Activated CD4-positive, alpha-beta memory T cell treated with anti-CD3 and anti-CD28 coated beads, Interleukin-2, amount 10 ng/mL, durations not matched to agents 7 days and 5 days (primary cell): ENCODE measurements around the gene HAPLN1. TPM values are rescaled to one million over a fixed set of nuclear protein-coding genes. Genes with fewer than 3 reads are reported as not detected.

Experiments used
- CTCF ChIA-PET: fragments of 350-600 bp; sonication (Branson Sonifier 250); formaldehyde crosslinking; loops from one replicate; lab custom pipeline; 2021; ENCODE audit warnings: antibody characterized with exemption, inconsistent platforms; lab: Charles Lee
- POLR2A ChIA-PET: fragments of 350-600 bp; sonication (Branson Sonifier 250); formaldehyde crosslinking; loops from one replicate; lab custom pipeline; 2021; ENCODE audit warnings: antibody characterized with exemption; lab: Charles Lee
- DNase-seq: peaks from one replicate; pipeline ENCODE4 v3.0.0-alpha.2; 2020
- H3K27ac Mint-ChIP-seq: one replicate; pipeline ENCODE4 v1.8.0; 2021; ENCODE audit warnings: mild to moderate bottlenecking, mixed read lengths
- H3K27me3 Mint-ChIP-seq: one replicate; pipeline ENCODE4 v1.8.0; 2021; ENCODE audit warnings: mixed read lengths
- H3K36me3 Mint-ChIP-seq: one replicate; pipeline ENCODE4 v1.8.0; 2021; ENCODE audit warnings: low read depth, mixed read lengths
- H3K4me1 Mint-ChIP-seq: one replicate; pipeline ENCODE4 v1.8.0; 2021; ENCODE audit warnings: mixed read lengths
- H3K4me3 Mint-ChIP-seq: one replicate; pipeline ENCODE4 v1.8.0; 2021; ENCODE audit warnings: mild to moderate bottlenecking, mixed read lengths
- H3K9me3 Mint-ChIP-seq: one replicate; pipeline ENCODE4 v1.8.0; 2021; ENCODE audit warnings: mixed read lengths
- total RNA-seq, 2 experiments: library from RNA; stranded (reverse); gene quantifications; one replicate each; pipeline ENCODE4 v1.2.3, GENCODE V29; 2021

HAPLN1 gene
- total RNA-seq, 2 experiments from 2014 or later: not detected

DNA sequence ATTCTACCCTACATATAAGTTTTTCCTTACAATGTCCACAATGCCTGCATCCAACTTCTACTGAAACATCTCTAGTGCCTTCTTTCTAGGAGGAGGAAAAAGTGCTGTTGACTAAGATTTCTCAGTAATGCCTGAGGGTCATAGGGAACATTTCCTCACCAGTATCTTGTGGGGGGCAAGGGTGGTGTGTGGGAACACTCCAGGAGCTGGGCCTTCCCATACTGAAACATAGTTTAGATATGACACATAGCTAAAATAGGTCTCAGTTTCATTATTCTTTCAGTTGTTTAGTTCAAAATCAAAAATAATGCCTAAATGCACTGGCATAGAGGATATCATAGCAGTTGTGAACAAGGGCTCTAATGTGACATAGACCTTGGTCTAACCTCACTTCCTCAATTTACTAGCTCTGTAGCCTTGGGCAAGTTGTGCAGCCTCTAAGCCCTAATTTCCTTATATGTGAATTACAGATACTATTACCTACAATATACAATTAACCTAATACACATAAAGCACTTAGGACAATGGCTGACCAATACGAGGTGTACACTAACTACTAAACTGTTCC, 66.1 kb downstream of the HAPLN1 start:
- Mint-ChIP-seq H3K36me3 (no peaks in the 10 kb centered on the region), H3K9me3 (no peaks in the 10 kb centered on the region), H3K4me3 (no peak overlapping the region), H3K4me1 (no peaks in the 10 kb centered on the region), H3K27ac (no peak overlapping the region), H3K27me3 (no peaks in the 10 kb centered on the region)
- ChIA-PET CTCF (no interaction called here), POLR2A (no interaction called here)
- DNase-seq: no peak

DNA sequence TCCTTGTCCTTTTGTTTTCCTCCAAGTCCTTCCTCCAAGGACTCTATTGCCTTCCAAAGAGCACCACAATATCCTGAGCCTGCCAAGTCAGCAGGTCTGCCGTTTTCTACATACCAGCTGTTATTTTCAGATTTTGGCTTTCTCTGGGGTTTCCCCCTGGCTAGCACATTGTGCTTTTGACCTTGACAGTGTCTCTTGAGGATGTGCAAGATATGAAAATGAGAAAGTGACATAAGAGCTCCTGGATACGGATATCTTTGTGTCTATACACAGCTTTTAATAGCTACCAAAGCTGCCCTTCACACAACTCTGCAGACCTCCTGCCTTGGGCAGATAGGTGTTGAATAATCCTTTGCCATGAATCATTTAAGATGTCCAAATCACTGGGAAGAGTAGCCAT, 67.0 kb downstream of the HAPLN1 start:
- ChIA-PET CTCF (no interaction called here), POLR2A (no interaction called here)
- H3K9me3 Mint-ChIP-seq: no peaks in the 10 kb centered on the region
- no peaks in the 10 kb centered on the region for H3K27me3 Mint-ChIP-seq
- H3K4me3 Mint-ChIP-seq: no peak overlapping the region
- no peak overlapping the region for H3K27ac Mint-ChIP-seq
- H3K4me1 Mint-ChIP-seq: no peaks in the 10 kb centered on the region
- DNase-seq: no peak
- no peaks in the 10 kb centered on the region for H3K36me3 Mint-ChIP-seq

DNA sequence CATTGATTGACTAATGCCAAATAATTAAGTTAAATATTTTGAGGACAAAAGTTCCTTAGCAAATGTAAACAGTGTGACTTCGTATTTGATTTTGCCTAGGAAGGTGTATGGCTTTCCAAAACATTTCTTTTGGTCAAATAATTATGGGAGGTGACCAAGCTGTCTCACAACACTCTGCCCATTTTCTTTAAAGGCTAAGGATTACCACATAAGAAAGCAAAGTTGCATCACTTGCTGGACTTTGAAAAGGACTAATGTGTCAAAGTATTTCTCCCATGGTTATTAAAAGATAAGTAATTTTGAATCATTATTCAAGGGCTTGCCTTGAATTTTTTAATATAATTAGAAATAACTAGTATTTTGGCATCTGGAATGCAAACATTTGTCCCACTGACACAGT, 74.7 kb downstream of the HAPLN1 start:
- H3K4me3 Mint-ChIP-seq: no peak overlapping the region
- H3K27ac Mint-ChIP-seq: no peak overlapping the region
- no peaks in the 10 kb centered on the region for H3K9me3 Mint-ChIP-seq
- no peak for DNase-seq
- ChIA-PET CTCF (no interaction called here), POLR2A (no interaction called here)
- H3K27me3 Mint-ChIP-seq: no peaks in the 10 kb centered on the region
- H3K4me1 Mint-ChIP-seq: no peaks in the 10 kb centered on the region
- H3K36me3 Mint-ChIP-seq: no peaks in the 10 kb centered on the region

DNA sequence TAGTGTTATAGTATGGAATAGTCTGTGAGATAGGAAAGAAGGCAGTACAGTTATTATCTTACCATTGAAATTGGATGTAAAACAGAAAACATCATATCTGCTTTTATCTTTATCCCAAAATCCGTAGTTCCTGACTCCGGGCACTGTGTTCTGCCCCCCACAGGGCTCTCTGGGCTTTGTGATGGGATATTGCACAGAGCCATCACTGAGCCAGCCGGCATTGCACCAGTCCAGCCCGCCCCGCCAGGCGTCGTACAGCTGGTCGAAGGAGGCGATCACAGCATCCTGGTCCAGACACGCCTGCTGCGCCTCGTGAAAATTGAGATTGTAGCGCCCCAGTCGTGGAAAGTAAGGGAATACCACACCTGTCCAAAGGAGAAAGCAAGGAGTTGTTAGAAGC, 76.4 kb downstream of the HAPLN1 start:
- Mint-ChIP-seq H3K9me3 (no peaks in the 10 kb centered on the region), H3K4me3 (no peak overlapping the region), H3K36me3 (no peaks in the 10 kb centered on the region), H3K27ac (no peak overlapping the region), H3K27me3 (no peaks in the 10 kb centered on the region), H3K4me1 (no peaks in the 10 kb centered on the region)
- ChIA-PET POLR2A (no interaction called here), CTCF (no interaction called here)
- DNase-seq: no peak

- Mint-ChIP-seq H3K9me3 (no peaks in the 10 kb centered on the region), H3K36me3 (no peaks in the 10 kb centered on the region), H3K4me1 (no peaks in the 10 kb centered on the region), H3K27me3 (no peaks in the 10 kb centered on the region), H3K27ac (no peak overlapping the region), H3K4me3 (no peak overlapping the region)
- POLR2A ChIA-PET: no interaction called here
- CTCF ChIA-PET: no interaction called here
- DNase-seq: no peak
Observed at GRCh38 chr5:83641946-83642345, 78.7 kb downstream of the HAPLN1 start.

GRCh38 chr5:83639911-83640310, 80.7 kb downstream of the HAPLN1 start:
- no peaks in the 10 kb centered on the region for H3K9me3 Mint-ChIP-seq
- ChIA-PET CTCF (no interaction called here), POLR2A (no interaction called here)

DNA sequence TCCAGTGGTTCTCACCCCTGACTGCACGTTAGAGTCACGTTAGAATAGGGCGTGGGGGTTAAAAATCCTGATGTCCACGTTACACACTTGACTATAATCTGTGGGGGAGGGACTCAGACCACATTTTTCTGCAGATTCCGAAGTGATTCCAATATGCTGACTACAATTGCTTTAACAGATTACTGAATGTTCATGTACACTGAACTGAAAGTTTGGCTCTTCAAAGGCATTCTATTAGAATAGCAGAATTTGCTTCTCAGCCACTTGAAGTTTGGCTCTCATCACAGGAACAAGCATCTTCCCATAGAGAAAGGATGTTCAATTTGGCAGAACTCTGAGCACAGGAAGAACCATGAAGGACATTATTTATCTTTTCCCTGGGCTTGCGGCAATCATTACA, 84.5 kb downstream of the HAPLN1 start:
- DNase-seq: no peak
- H3K4me1 Mint-ChIP-seq: no peaks in the 10 kb centered on the region
- CTCF ChIA-PET: no interaction called here
- POLR2A ChIA-PET: no interaction called here
- no peaks in the 10 kb centered on the region for H3K27me3 Mint-ChIP-seq
- H3K36me3 Mint-ChIP-seq: no peaks in the 10 kb centered on the region
- no peak overlapping the region for H3K4me3 Mint-ChIP-seq
- no peak overlapping the region for H3K27ac Mint-ChIP-seq
- no peaks in the 10 kb centered on the region for H3K9me3 Mint-ChIP-seq

More at GRCh38 chr5:83639911-83640310, 80.7 kb downstream of the HAPLN1 start:
- Mint-ChIP-seq H3K4me3 (no peak overlapping the region), H3K4me1 (no peaks in the 10 kb centered on the region), H3K27me3 (no peaks in the 10 kb centered on the region), H3K27ac (no peak overlapping the region), H3K36me3 (no peaks in the 10 kb centered on the region)
- no peak for DNase-seq

DNA sequence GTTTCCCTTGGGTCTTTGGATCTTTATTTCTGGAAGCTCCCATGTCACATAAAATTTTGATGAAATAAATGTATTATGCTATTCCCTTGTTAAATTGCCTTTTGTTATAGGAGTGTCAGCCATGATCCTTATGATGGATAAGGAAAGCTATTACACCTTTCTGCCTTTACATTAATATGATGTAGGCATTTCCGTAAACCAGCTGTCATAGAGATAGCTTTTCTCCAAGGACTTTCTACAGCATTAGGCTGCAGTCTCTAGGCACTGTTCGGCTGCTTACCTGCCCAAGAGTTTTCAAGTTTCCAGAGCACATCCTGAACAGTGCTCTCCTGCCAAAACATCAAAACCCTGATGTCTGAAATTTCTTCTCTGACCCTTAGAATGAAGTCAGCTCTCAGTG, 87.4 kb downstream of the HAPLN1 start:
- CTCF ChIA-PET: no interaction called here
- H3K4me3 Mint-ChIP-seq: no peak overlapping the region

DNA sequence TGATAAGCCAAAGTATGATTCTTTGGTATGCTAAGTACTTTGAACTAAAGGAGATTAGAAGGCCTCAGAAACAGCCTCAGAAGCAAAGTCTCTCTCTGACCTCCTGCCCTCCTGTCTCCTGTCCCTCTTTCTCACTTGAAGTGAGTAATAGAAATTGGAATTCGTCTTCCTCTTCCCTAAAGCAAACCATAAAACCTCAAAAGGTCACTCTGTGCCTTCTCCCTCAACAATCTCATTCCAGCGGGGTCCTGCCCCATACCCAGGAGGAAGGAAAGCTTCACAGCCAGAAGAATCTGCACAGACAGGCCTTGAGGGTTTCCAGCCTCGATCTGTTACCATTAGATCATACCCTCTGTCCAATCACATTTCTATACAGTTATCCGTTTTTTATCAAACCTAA, 87.8 kb downstream of the HAPLN1 start:
- no peak overlapping the region for H3K27ac Mint-ChIP-seq
- CTCF ChIA-PET: no interaction called here
- POLR2A ChIA-PET: no interaction called here
- no peak for DNase-seq
- H3K4me3 Mint-ChIP-seq: no peak overlapping the region
- no peaks in the 10 kb centered on the region for H3K36me3 Mint-ChIP-seq
- no peaks in the 10 kb centered on the region for H3K4me1 Mint-ChIP-seq
- H3K27me3 Mint-ChIP-seq: no peaks in the 10 kb centered on the region
- H3K9me3 Mint-ChIP-seq: no peaks in the 10 kb centered on the region

More for the DNA sequence above, 87.4 kb downstream of the HAPLN1 start:
- Mint-ChIP-seq H3K27me3 (no peaks in the 10 kb centered on the region), H3K9me3 (no peaks in the 10 kb centered on the region), H3K4me1 (no peaks in the 10 kb centered on the region), H3K27ac (no peak overlapping the region), H3K36me3 (no peaks in the 10 kb centered on the region)
- DNase-seq: no peak
- POLR2A ChIA-PET: no interaction called here

DNA sequence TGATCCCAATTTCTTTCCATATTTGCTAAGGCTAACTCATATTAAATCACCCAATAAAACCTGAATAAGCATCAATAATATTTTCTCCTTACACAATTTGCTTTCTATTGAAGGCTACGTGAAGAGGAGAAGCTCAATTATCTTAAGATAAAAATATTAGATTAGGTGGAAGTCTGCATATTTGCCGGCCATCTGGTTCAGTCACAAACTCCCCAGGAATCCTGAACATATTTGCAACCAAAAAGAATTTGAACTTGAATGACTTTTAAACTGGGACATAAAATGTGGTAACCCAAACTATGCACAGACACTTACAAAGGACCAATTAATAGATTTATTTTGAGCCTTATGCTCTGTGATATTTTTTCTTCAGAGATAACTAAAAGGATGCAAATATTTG, 92.3 kb downstream of the HAPLN1 start:
- H3K4me3 Mint-ChIP-seq: no peak overlapping the region
- DNase-seq: no peak
- no peaks in the 10 kb centered on the region for H3K9me3 Mint-ChIP-seq
- H3K27me3 Mint-ChIP-seq: no peaks in the 10 kb centered on the region
- POLR2A ChIA-PET: no interaction called here
- no peaks in the 10 kb centered on the region for H3K36me3 Mint-ChIP-seq
- H3K4me1 Mint-ChIP-seq: no peaks in the 10 kb centered on the region
- CTCF ChIA-PET: no interaction called here
- no peak overlapping the region for H3K27ac Mint-ChIP-seq

- Mint-ChIP-seq H3K27ac (no peak overlapping the region), H3K36me3 (no peaks in the 10 kb centered on the region), H3K4me3 (no peak overlapping the region), H3K4me1 (no peaks in the 10 kb centered on the region), H3K27me3 (peaks cover 2% of the 10 kb centered on the region), H3K9me3 (no peaks in the 10 kb centered on the region)
- ChIA-PET CTCF (no interaction called here), POLR2A (no interaction called here)
- no peak for DNase-seq
Observed at GRCh38 chr5:83614841-83615240, 105.8 kb downstream of the HAPLN1 start.

- CTCF ChIA-PET: interaction anchor here (0.6 kb wide), 1 partner anchor 8 kb away, joined by 3 read pairs; no protein-coding TSS in a partner anchor
- no peak overlapping the region for H3K4me3 Mint-ChIP-seq
- POLR2A ChIA-PET: no interaction called here
- H3K36me3 Mint-ChIP-seq: no peaks in the 10 kb centered on the region
- H3K27me3 Mint-ChIP-seq: no peaks in the 10 kb centered on the region
- DNase-seq: no peak
- H3K27ac Mint-ChIP-seq: no peak overlapping the region
- no peaks in the 10 kb centered on the region for H3K9me3 Mint-ChIP-seq
- H3K4me1 Mint-ChIP-seq: no peaks in the 10 kb centered on the region
Observed at GRCh38 chr5:83608122-83608521, 112.5 kb downstream of the HAPLN1 start.

- H3K9me3 Mint-ChIP-seq: no peaks in the 10 kb centered on the region
Observed at GRCh38 chr5:83595217-83595616, 125.4 kb downstream of the HAPLN1 start.

GRCh38 chr5:83590966-83591365, 129.7 kb downstream of the HAPLN1 start:
- Mint-ChIP-seq H3K36me3 (no peaks in the 10 kb centered on the region), H3K27me3 (no peaks in the 10 kb centered on the region), H3K4me3 (no peak overlapping the region), H3K9me3 (no peaks in the 10 kb centered on the region), H3K4me1 (no peaks in the 10 kb centered on the region), H3K27ac (no peak overlapping the region)
- CTCF ChIA-PET: no interaction called here
- POLR2A ChIA-PET: no interaction called here
- DNase-seq: no peak

More at GRCh38 chr5:83595217-83595616, 125.4 kb downstream of the HAPLN1 start:
- DNase-seq: no peak
- Mint-ChIP-seq H3K27ac (no peak overlapping the region), H3K27me3 (no peaks in the 10 kb centered on the region), H3K36me3 (no peaks in the 10 kb centered on the region), H3K4me1 (no peaks in the 10 kb centered on the region), H3K4me3 (no peak overlapping the region)
- CTCF ChIA-PET: no interaction called here
- POLR2A ChIA-PET: no interaction called here
